SKM-1 treated with dmso at 0.1 percent for 144 hours (cell line): ENCODE measurements around the gene SLC43A2.
"Not testable (repeated sequence)": the region's sequence is repeated elsewhere in the genome, so short reads cannot be mapped to it uniquely, and the experiment has no call there.

Experiments used
- DNase-seq: peaks from one replicate; lab custom pipeline; 2025; ENCODE audit not compliant: unreplicated experiment; lab: John Stamatoyannopoulos, UW

The SLC43A2 gene

GRCh38 chr17:1541367-1541904 is 87.2 kb downstream of the SLC43A2 start:
- DNase-seq, result no peak

GRCh38 chr17:1539811-1540210 is 88.8 kb downstream of the SLC43A2 start:
- no peak for DNase-seq

- no peak for DNase-seq
These were observed 92.9 kb downstream of the SLC43A2 start for GRCh38 chr17:1535737-1536136.

GRCh38 chr17:1533661-1534325 is 94.8 kb downstream of the SLC43A2 start:
- DNase-seq, result no peak

- peak; percentile 24 for DNase-seq
These were observed 95.6 kb downstream of the SLC43A2 start for GRCh38 chr17:1532836-1533602.

- DNase-seq, result no peak
These were observed 98.8 kb downstream of the SLC43A2 start for GRCh38 chr17:1529863-1530262.

GRCh38 chr17:1526876-1527275 is 101.8 kb downstream of the SLC43A2 start:
- DNase-seq, result not testable (repeated sequence)

- no peak for DNase-seq
These were observed 106.0 kb downstream of the SLC43A2 start for GRCh38 chr17:1522626-1523025.

GRCh38 chr17:1521086-1521640 is 107.5 kb downstream of the SLC43A2 start:
- DNase-seq, result no peak

- no peak for DNase-seq
These were observed 109.0 kb downstream of the SLC43A2 start for GRCh38 chr17:1519678-1520077.
